NCI-H2081 treated with DMSO at 0.1 percent for 48 hours (cell line): ENCODE results near the gene ZYX.

Experiments
- DNase-seq: peaks from one replicate; lab custom pipeline; 2025; lab: John Stamatoyannopoulos, UW

ZYX gene, protein sequence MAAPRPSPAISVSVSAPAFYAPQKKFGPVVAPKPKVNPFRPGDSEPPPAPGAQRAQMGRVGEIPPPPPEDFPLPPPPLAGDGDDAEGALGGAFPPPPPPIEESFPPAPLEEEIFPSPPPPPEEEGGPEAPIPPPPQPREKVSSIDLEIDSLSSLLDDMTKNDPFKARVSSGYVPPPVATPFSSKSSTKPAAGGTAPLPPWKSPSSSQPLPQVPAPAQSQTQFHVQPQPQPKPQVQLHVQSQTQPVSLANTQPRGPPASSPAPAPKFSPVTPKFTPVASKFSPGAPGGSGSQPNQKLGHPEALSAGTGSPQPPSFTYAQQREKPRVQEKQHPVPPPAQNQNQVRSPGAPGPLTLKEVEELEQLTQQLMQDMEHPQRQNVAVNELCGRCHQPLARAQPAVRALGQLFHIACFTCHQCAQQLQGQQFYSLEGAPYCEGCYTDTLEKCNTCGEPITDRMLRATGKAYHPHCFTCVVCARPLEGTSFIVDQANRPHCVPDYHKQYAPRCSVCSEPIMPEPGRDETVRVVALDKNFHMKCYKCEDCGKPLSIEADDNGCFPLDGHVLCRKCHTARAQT

DNA sequence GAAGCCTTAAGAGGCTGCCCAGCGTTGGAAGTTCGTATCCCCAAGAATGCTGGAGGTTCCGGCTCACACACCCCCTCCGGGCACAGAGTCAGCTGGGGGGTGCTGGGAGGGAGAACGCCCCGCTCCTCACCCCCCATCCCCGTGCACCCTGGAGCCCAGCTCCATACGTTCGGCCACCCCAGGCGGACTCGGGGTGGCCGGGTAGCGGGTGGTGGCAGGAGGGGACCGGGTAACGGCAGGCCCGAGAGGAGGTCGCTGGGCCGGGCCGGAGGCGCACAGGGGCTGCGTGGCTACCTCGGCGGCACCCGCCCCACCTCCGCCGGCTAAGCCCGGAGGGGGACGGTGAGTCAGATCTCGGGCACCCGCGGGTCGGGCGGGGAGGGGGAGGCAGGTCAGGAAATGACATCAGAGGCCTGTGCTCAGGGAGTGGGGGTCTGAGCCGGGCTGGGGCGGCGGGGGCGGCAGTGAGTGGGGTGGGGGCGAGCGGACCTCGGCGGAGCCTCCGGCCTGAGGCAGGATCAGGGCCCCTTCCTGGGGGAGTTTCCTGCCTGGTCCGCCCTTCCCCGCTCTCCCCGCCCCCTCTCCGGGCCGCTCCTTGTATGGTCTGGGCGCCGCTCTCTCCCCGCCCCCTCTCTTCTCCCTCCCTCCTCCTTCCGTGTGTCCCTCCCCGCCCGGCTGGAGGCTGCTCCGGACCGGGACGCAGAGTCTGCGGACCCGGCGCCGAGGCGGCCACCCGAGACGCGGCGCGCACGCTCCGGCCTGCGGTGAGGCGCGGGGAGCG, at the start of gene ZYX:
TSS of gene ZYX (plus strand) at position 700 of the 781 bp plus-strand sequence. CDS start 227 bp downstream, outside the sequence.
- DNase-seq: peak; percentile 16

DNA sequence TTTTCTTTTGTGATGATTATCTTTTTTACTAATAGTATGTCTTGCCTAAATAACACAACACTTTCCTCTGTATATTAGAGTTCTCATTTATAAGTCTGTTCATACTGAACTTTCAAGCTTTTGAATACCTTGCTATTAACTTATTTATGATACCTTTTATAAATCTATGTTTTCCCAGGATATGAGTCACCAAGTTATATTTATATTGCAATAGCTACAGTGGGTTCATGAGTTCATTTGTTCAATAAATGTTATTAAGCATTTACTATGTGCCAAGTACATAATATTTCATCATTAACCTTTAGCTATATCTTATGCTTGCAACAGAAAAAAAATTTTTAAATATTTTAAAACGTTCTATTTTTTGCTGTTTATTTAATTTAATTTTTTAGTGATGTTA, 46.9 kb upstream of the ZYX start:
- DNase-seq: no peak

DNA sequence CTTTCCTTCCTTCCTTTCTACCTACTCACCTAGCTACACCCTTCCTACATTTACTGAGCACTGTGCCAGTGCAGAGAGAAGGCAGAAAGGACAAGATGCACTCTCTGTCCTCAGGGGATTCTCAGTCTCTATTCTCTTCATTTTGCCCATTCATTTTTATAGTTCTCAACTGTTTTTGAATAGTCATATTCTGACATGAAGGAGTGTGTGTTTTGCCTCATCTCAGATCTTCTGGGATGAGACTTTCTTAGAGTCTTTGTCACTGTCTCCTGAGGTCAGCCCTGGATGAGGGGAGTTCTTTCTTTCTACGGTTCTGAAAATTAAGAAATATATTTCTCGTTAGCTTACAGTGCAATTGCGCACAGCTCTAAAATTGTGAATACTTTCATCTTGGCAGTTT, 43.9 kb upstream of the ZYX start:
- DNase-seq: no peak

DNA sequence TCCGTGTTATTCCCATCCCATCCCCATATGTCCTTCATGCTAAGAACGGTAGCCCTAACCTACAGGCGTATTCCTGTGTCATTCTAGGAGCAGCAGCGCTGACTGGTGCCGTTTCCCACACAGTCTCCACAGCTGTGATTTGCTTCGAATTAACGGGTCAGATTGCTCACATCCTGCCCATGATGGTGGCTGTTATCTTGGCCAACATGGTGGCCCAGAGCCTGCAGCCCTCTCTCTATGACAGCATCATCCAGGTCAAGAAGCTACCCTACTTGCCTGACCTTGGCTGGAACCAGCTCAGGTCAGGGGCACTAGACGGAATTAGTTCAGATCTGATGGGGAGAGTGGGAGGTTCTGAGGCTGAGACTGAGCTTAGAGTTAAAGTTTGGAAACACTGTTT, 39.3 kb upstream of the ZYX start:
- no peak for DNase-seq

DNA sequence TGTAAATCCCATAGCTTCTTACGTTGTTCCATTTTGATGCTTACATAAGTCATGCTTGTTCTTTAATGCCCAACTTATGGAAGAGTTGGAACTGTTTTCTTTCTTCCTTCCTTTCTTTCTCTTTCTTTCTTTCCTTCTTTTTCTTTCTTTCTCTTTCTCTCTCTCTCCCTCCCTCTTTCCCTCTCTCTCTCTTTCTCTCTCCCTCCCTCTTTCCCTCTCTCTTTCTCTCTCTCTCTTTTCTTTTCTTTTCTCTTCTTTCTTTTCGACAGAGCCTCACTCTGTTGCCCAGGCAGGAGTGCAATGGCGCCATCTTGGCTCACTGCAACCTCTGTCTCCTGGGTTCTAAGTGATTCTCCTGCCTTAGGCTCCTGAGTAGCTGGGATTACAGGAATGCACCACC, 37.5 kb upstream of the ZYX start:
- no peak for DNase-seq

DNA sequence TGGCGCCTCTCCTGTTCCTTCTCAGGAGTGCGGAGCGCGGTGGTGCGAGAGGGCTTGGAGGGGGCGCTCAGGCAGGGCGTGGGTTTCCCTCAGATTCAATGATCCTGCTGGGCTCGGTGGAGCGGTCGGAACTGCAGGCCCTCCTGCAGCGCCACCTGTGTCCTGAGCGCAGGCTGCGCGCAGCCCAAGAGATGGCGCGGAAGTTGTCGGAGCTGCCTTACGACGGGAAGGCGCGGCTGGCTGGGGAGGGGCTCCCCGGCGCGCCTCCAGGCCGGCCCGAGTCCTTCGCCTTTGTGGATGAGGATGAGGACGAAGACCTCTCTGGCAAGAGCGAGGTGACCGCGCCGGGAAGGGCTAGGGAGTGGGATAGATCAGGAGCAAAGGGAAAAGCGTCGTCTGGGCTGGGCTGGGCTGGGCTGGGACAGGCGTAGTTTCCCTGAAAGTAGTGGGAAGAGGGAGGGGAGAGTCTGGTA, 35.7 kb upstream of the ZYX start:
- no peak for DNase-seq

DNA sequence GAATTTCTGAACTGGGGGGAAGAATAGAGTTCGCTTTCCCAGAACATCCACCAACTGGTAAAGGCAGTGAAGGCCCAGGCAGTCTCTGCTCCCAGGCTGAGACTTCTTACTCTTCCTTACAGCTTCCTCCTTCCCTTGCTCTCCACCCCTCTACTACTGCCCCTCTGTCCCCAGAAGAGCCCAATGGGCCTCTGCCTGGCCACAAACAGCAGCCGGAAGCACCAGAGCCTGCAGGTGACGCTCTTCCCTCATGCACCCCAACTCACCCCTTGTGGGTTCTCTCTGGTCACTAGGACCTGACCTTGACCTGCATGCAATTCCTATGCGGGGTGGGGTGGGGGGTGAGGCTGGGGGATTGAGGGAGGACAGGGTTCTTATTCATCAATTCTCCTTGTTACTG, 35.1 kb upstream of the ZYX start:
- DNase-seq: no peak

DNA sequence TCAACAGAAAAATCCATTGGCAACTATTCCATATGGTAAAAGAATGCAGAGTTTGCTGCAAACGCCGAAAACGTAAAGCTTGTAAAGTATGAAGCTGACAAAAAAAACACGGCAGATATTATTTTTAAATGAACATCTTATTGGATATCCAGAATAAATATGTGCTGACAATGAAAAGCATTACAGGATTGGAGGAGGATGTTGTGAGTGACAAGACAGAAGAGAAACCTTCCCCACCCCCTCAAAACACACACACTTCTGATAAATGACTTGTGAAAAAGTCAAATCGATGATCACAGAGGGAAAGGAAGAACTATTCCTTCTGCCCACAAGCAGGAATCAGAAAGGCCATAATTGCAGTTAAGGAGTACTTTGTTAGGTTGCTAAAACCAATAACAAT, 33.2 kb upstream of the ZYX start:
- DNase-seq: no peak

DNA sequence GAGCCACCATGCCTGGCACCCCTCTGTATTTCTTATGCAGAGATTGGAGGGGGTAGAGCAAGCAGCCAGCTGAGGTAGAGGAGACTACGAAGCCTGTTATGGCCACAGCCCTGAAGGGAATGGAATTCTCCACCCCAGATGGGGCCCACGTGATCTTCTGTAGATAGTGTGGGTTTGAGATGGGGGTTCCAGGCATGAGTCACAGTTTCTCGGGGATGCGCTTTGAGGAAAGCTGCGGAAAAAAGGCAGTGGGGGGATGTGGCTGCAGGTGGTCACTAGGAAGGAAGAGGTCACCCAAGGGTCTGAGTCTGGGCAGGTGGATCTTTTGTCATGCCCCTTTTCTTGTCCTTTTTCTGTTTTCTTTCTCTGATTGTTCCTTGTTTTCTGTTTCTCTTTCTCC, 30.1 kb upstream of the ZYX start:
- DNase-seq: no peak

DNA sequence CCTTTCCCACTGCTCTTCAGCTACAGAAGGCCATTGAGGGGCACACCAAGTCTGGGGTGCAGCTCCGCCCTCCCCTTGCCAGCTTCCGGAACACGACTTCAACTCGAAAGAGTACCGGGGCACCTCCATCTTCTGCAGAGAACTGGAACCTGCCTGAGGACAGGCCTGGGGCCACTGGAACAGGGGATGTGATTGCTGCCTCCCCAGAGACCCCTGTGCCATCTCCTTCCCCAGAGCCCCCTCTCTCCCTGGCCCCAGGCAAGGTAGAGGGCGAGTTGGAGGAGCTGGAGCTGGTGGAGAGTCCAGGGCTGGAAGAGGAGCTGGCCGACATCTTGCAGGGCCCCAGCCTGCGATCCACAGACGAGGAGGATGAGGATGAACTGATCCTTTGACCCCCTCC, 29.6 kb upstream of the ZYX start:
- no peak for DNase-seq

DNA sequence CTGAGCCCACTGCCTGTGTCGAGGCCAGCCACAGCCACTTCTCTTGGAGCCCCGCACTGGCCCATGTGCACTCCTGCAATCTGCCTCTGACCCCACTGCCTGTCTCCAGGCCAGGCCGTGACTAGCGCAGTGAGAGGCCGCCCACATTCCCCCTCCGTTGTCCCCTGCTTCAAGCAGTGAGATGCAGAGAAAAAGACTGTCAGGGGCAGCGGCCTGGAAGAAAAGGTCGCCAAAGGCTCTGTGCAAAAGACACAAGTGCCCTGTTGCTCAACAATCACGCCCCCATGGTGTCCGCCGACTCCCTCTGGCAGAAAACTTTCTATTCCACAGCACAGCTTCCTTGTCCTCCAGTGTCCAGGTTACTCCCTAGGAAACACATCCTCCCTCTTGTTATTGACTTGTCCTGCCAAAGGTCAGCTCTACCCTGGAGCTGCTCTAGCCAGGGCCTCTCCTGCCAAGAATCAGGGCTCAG, 28.6 kb upstream of the ZYX start:
- DNase-seq: no peak

DNA sequence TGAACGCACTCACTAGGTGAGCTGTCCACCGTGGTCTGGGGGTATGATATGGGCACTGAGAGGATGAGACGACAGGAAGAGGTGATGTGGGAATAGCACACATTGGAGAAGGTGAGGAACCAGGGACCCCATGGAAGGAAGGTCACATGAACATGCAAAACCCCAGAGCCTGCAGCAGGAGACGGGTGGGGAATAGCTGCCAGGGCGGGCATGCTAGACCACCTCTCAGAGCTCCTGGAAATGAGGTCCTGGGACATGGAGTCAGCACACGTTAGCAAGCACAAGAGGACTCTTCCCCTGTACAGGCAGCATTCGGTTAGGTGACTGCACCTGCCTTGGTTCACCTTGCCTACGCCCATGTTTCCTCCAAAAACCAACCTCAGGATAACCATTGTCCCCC, 26.8 kb upstream of the ZYX start:
- no peak for DNase-seq

DNA sequence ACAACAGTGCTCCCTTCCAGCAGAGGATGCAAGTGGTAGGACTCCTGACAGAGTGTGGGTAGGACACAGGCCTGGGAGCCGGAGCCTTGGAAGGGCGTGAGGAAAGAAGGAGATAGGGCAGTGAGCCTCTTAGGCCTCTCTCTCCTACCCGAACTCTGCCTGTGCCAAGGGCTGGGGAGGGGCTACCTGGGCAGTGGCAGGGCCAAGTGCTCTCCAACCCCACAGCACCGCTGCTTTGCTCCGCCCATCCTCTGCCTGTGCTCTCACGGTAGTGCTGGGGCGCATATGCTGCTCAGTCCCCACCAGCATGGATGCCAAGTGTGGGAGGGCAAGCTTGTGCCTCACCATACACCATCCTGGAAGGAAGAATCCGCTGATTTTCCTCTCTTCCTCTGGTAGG, 26.2 kb upstream of the ZYX start:
- DNase-seq: no peak

DNA sequence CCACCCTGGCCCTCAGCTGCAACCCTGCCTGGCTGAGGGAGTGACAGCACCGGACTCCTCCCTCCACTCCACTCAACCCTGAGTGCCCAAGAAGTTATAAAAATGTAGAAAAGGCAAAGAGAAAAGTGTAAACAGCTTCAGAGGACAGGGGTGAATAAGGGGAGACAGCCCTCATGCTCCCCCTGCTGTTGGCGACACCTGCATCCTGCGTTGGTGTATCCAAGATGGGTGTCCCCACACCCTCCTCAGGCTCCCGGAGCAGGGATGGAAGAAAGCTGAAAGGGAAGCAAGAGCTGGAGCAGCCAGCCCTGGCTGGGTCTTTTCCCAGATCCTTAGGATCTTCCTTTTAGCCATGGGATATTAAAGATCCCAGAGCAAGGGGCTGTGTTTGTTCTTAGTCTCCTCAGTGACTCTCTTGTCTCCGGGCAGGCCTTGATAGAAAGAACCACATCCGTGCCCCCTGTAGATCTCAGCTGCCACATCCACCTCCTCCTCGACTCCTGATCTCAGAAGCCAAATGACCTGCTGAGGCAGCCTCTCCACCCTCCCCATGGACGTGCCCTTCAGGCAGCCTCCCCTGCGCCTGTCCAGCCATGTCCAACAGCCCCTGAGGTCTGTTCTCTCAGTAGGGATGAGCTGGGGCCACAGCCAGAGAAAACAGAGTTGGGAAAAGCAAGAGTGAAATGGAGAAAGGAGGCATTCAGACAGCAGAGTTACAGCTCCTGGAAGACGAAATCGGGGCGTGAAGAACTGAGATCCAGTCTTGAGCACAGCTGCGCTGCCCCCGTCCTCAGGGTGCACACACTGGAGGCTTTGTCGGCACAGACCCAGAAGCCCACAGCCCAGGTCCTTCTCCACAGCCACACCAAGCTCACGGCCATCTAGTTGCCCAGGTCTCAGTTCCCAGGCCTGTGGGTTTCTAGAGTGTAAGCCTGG, 25.4 kb upstream of the ZYX start:
- DNase-seq: no peak

DNA sequence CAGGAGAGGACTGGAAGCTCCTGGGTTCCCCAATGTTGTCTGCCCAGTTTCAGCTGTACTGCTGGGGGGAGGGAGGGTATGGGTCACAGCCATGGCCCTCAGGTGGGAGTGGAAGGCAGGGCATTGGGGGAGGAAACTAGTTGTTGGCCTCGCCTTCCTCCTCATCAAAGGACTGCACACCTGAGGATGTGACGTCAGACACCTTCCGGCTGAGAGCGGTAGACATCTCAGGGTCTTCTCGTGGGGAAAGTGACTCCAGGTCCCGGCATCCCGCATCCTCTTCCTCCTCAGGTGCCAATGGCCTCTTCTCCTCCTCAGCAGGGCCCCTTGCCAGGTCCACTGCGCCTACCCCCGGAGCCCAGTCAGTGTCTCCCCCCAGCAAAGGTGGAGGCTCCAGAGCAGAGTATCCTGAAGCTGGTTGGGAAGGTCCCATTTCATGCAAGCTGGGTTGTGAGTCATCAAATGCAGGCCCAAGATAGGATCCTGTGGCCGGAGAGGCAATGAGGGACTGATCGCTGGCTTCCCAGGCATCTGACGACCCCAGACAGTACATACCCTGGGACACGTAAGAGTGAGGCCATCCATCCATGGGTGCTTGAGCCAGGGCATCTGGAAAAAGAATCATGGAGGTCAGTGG, 24.6 kb upstream of the ZYX start:
- no peak for DNase-seq

DNA sequence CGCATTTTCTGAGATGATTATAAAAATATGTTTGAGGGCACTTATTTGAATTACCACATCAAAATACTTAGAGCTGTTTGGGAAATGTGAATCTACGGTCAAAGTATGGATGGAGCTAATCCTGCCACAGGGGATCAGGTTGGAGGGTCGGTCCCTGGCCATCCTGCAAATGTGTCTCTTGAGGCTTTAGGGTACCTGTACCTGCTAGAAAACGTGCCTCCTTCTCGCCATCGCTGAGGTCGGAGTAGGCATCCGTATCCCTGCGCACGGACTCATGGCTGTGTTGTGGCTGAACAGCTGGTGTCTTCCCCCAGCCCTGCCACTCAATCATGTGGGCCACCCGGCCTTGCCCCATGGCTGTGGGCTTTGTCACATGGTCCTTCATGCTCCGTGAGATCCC, 22.5 kb upstream of the ZYX start:
- no peak for DNase-seq

DNA sequence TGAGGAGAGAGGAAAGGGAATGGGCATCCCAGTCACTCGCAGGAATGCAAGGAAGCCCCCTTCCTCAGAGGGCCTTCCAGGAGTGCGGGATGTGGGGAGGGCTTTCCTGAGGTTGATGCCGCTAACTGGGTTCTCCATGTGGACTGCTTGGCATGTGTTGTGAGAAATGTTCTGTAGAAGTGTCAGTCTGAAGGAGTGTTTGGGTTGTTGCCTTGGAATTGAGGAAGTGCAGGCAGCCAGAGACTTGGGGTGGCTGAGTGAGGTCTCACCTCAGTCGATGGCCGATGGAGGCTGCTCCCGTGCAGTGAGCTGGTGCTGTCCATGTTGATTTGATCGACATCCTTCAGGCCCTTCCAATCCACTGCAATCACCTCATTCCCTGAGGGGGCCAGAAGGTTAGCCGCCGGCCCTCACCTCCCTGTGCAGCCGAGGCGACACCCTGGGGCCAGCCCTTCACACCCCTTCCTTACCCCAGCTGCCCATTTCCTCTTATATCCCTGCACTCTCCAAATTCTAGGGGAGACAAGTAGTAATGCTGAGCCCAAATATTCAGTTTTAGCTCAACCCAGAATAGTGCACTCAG, 21.3 kb upstream of the ZYX start:
- no peak for DNase-seq

DNA sequence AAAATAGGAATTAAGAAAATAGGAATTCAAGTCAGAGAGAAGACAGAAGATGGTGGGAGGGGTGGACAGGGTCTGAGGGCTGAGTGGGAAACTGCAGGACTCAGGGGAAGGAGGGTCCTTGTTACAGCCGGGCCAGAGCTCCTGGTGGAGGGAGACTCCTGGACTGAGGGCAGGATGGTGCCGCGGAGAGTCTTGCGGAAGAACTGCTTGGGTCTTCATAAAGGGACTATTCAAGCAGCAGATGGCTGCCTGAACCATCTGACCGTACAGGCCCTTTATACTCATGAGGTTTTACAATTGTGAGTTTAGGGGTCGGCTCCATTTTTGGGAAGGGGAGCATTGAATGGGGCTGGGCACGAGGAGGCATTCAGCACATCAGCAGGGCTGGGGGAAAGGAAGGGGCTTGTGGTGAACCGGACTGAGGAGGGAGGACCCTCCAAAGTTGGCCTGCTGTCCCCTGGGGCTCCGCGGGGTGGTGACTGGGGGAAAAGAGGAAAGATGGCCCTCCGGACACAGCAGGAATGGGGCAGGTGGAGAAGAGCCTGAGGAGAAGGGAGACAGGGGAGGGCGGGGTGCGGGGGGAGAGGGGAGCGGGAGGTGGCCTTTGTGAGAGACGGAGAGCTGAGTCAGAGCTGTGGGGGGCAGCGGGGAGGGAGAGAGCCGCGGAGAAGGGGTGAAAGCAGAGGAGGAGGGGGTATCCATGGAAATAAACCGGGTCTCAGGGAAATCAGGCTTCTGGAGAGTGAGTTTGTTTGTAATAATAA, 20.2 kb upstream of the ZYX start:
- no peak for DNase-seq

DNA sequence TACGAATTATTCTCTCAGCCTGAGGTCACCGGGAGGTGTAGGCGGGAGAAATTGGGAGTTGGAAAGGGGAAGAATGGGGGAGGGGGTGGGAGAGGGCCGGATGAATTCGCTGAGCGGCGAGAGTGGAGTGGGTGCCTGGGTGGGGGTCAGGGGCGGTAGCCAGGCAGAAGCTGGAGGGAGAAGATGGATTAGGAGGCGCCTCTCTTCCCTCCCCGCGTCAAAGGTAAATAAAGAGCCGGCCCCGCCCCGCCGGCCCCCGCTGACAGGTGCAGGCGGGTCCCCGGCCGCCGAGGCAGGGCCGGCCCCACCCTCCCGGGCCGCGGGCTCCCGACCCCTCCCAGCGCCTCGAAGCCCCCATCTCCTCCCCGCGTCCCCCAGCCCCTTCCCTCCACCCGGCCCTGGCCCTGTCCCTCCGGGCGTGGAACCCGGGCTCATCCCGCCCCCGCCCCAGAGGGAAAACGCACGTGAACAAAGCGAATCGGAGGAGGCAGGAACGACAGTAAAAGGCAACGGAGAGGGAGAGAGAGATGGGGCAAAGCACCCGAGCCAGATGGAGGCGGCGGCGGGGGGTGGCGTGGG, 19.5 kb upstream of the ZYX start:
- DNase-seq: no peak
